MG63 (cell line): ENCODE data around the gene ITGA1. TPM values are rescaled to one million over a fixed set of nuclear protein-coding genes. Genes with fewer than 3 reads are reported as not detected.
"Not testable (repeated sequence)": the region's sequence is repeated elsewhere in the genome, so short reads cannot be mapped to it uniquely, and the experiment has no call there.

ENCODE experiments used
- DNase-seq: peaks from one replicate; pipeline ENCODE4 v3.0.0-alpha.2; 2020
- H3K27me3 ChIP-seq: fragments of 250-450 bp; sonication (Bioruptor Pico); 2 replicates; pipeline ENCODE4 v1.5.1; 2020; ENCODE audit warnings: mild to moderate bottlenecking, moderate library complexity
- H3K36me3 ChIP-seq: fragments of 250-450 bp; sonication (Bioruptor Pico); 2 replicates; pipeline ENCODE4 v1.5.1; 2020; ENCODE audit warnings: mild to moderate bottlenecking, moderate library complexity
- H3K4me3 ChIP-seq: fragments of 250-450 bp; sonication (Bioruptor Pico); 2 replicates; pipeline ENCODE4 v1.5.1; 2020; ENCODE audit warnings: mild to moderate bottlenecking, moderate library complexity
- H3K9me3 ChIP-seq: fragments of 250-450 bp; sonication (Bioruptor Pico); 2 replicates; pipeline ENCODE4 v1.5.1; 2020; ENCODE audit warnings: mild to moderate bottlenecking, moderate library complexity
- total RNA-seq: library from RNA; depleted of rRNA; stranded (reverse); fragments of >200 nt; shearing (Covaris generic); gene quantifications from 2 replicates; pipeline ENCODE4 v1.2.3, GENCODE V29; 2014; ENCODE audit warnings: low replicate concordance; rRNA removed

The ITGA1 gene
- 0.69 and 1.4 TPM in 2 replicates for total RNA-seq

DNA sequence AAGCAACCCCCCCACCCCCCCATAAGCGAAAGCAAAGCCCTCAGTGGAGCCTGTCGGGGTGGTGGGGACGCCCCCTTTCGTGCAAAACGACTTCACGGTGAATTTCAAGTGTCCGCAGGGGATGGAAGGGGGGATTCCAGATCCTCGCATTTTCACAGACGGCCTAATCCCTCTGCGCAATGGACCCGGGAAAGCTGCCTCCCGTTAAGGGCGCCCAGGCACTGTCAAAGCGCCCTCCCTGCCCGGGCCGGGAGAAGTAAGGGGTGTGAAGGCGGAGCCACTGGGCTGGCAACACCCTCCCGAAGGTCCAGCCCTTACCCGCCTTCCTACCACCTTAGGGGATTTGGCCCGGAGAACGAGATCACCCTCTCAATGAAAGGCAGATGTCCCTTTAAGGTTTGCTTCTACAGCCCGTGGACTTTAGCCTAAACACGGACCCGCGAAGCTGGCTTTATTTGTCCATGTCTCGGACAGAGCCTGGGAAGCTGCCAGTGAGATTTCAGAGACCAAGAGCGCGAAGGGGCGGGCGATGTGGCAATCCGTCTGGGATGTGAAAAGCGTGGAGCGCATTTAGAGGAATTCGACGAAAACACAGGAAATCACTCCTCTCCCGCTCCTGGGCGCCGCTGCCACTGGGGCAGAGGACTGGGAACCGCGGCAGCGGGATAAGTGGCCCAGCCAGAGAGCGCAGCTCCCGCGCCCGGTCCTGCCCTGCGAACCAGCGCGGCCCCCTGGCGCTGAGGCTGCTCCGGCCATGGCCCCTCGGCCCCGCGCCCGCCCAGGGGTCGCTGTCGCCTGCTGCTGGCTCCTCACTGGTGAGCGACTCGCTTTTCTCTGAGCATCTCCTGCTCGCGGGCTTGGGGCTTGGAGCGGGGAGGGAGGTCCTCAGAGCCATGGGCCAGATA is at the start of gene ITGA1, which contains the start of gene PELO:
Gene ITGA1, plus strand, starts transcription at position 317 of the 905 bp plus-strand sequence. Its CDS starts 438 bp downstream, at position 755.
Gene PELO, plus strand, starts transcription at position 317 of the 905 bp plus-strand sequence. CDS start 12,479 bp downstream, outside the sequence.
- Histone ChIP-seq H3K27me3 (no peaks in the 10 kb centered on the region), H3K36me3 (no peaks in the 10 kb centered on the region), H3K9me3 (no peaks in the 10 kb centered on the region), H3K4me3 (peak within 1 kb of the TSS; percentile 58)
- DNase-seq = peak; percentile 76

- H3K27me3 ChIP-seq = no peaks in the 10 kb centered on the region
- no peaks in the 10 kb centered on the region for H3K36me3 ChIP-seq
- no peak overlapping the region for H3K4me3 ChIP-seq
- no peaks in the 10 kb centered on the region for H3K9me3 ChIP-seq
- no peak for DNase-seq
These were observed 49.6 kb upstream of the ITGA1 start for GRCh38 chr5:52738095-52738506.

GRCh38 chr5:52740007-52740406 is 47.7 kb upstream of the ITGA1 start:
- H3K27me3 ChIP-seq = no peaks in the 10 kb centered on the region
- DNase-seq = no peak
- no peaks in the 10 kb centered on the region for H3K9me3 ChIP-seq
- no peaks in the 10 kb centered on the region for H3K36me3 ChIP-seq
- no peak overlapping the region for H3K4me3 ChIP-seq

DNA sequence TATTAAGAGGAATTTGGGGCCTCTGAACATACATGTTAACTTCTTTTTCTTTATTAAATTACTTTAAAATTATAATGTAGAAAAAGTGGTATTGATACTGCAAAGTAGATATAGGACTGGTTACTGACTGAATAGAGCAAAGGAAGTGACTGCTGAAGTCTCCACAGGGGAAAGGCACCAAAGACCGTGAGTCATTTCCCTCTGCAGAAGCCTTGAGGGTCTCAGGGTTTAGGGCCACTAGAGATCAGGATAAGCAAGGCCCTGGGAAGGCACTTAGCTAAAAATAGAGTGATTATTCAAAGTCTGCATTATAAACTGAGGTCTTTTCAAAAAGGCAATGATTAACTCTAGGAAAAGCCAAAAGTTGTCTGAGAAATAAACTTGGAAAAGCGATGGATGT is 44.7 kb upstream of the ITGA1 start:
- no peaks in the 10 kb centered on the region for H3K27me3 ChIP-seq
- H3K4me3 ChIP-seq = no peak overlapping the region
- no peaks in the 10 kb centered on the region for H3K9me3 ChIP-seq
- no peaks in the 10 kb centered on the region for H3K36me3 ChIP-seq
- DNase-seq = no peak

- DNase-seq = no peak
- no peak overlapping the region for H3K4me3 ChIP-seq
- no peaks in the 10 kb centered on the region for H3K36me3 ChIP-seq
- H3K27me3 ChIP-seq = no peaks in the 10 kb centered on the region
- no peaks in the 10 kb centered on the region for H3K9me3 ChIP-seq
These were observed 44.2 kb upstream of the ITGA1 start for GRCh38 chr5:52743529-52743928.

DNA sequence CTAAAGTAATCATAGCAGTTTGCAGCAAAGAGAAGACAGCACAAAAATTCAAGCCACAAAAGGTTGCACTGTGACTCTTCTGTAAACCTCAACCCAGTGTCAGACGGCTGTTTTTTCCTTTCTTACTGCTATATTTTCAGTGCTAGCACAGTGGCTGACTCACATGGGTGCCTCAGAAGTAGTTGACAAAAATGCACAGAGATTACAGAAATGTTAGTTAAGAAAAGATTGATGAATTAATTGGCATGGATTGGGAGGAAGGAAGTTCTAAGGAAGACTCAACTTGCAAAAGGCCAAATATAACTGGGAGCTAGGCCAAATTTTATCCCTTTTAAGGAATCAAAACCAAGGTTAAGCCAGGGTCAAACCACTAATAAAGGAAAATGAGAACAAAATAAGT is 43.7 kb upstream of the ITGA1 start:
- H3K27me3 ChIP-seq = no peaks in the 10 kb centered on the region
- no peak for DNase-seq
- H3K36me3 ChIP-seq = no peaks in the 10 kb centered on the region
- no peaks in the 10 kb centered on the region for H3K9me3 ChIP-seq
- H3K4me3 ChIP-seq = no peak overlapping the region

DNA sequence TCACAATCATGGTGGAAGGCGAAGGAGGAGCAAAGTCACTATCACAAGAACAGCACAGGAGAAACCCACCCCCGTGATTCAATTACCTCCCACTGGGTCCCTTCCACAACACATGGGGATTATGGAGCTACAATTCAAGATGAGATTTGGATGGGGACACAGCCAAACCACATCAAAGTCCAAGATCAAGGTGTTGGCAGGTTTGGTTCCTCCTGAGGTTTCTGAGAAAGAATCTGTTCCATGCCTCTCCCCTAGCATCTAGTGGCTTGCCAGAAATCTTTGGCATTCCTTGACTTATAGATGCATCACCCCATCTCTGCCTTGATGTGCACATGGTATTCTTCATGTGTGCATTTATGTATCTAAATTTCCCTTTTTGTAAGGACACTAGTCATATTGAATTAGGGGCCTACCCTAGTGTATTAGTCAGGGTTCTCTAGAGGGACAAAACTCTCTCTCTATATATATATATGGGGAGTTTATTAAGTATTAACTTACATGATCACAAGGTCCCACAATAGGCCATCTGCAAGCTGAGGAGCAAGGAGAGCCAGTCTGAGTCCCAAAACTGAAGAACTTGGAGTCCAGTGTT is 42.8 kb upstream of the ITGA1 start:
- not testable (repeated sequence) for H3K9me3 ChIP-seq, H3K27me3 ChIP-seq, H3K36me3 ChIP-seq, H3K4me3 ChIP-seq, DNase-seq

DNA sequence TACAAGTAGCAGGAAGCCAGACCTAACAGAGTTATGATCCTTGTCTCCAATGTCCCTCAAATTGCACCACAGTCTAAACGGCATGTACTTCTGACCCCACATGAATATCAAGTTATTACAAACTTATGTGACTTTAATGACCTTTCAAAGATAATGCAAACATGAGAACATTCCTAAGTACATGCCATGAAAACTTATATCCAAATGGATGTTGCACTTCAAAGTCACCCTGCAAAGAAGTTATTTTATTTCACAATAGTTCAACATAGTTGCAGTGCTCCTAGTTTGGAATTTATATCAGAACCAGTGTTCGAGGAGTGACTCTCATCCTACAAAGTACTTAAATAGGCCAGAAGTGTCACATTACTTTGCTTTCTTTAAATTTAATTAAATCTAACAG is 41.2 kb upstream of the ITGA1 start:
- DNase-seq = no peak
- Histone ChIP-seq H3K27me3 (no peaks in the 10 kb centered on the region), H3K4me3 (no peak overlapping the region), H3K9me3 (no peaks in the 10 kb centered on the region), H3K36me3 (no peaks in the 10 kb centered on the region)

DNA sequence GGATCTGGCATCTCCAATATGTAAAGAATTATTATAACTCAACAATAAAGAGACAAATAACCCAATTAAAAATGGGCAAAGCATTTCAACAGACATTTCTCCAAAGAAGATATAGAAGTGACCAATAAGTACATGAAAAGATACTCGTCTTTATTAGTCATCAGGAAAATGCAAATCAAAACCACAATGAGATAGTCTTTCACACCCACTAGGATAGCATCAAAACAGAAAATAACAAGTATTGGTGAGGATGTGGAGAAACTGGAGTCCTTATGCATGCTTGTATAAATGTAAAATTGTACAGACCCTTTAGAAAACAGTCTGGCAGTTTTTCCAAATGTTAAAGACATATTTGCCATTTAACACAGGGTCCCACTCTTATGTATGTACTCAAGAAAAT is 39.1 kb upstream of the ITGA1 start:
- Histone ChIP-seq H3K36me3 (no peaks in the 10 kb centered on the region), H3K9me3 (no peaks in the 10 kb centered on the region), H3K27me3 (no peaks in the 10 kb centered on the region), H3K4me3 (no peak overlapping the region)
- no peak for DNase-seq

GRCh38 chr5:52749666-52750065 is 38.0 kb upstream of the ITGA1 start:
- Histone ChIP-seq H3K9me3 (no peaks in the 10 kb centered on the region), H3K36me3 (no peaks in the 10 kb centered on the region), H3K27me3 (no peaks in the 10 kb centered on the region), H3K4me3 (no peak overlapping the region)
- DNase-seq = no peak

GRCh38 chr5:52751137-52751536 is 36.6 kb upstream of the ITGA1 start:
- no peak overlapping the region for H3K4me3 ChIP-seq
- H3K36me3 ChIP-seq = no peaks in the 10 kb centered on the region
- H3K27me3 ChIP-seq = no peaks in the 10 kb centered on the region
- H3K9me3 ChIP-seq = no peaks in the 10 kb centered on the region
- no peak for DNase-seq

- no peak for DNase-seq
- no peak overlapping the region for H3K4me3 ChIP-seq
- H3K27me3 ChIP-seq = no peaks in the 10 kb centered on the region
- H3K9me3 ChIP-seq = no peaks in the 10 kb centered on the region
- H3K36me3 ChIP-seq = no peaks in the 10 kb centered on the region
These were observed 33.7 kb upstream of the ITGA1 start for GRCh38 chr5:52754051-52754450.

- H3K36me3 ChIP-seq = no peaks in the 10 kb centered on the region
These were observed 30.2 kb upstream of the ITGA1 start for GRCh38 chr5:52757527-52757926.

DNA sequence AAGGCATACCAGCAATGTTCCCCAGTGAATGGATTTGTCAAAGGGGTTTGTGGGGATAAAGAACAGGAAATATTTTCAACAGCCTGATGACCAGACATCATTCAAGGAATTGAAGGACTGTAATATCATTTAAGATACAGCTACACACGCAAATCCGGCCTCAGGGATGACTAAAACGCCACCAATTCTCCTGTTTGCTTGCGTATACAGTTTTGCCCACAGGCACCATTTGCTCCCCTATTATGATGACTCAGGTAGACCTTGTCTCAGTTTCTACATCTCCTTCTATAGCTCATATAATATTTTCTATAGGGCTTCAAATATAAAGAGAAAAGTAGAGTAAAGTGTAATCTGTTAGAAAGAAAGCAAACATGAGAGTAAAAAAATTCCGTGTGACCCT is 29.7 kb upstream of the ITGA1 start:
- Histone ChIP-seq H3K4me3 (no peak overlapping the region), H3K9me3 (no peaks in the 10 kb centered on the region), H3K27me3 (no peaks in the 10 kb centered on the region), H3K36me3 (no peaks in the 10 kb centered on the region)
- DNase-seq = no peak

More at GRCh38 chr5:52757527-52757926, 30.2 kb upstream of the ITGA1 start:
- H3K4me3 ChIP-seq = no peak overlapping the region
- no peaks in the 10 kb centered on the region for H3K27me3 ChIP-seq
- DNase-seq = no peak
- H3K9me3 ChIP-seq = no peaks in the 10 kb centered on the region

DNA sequence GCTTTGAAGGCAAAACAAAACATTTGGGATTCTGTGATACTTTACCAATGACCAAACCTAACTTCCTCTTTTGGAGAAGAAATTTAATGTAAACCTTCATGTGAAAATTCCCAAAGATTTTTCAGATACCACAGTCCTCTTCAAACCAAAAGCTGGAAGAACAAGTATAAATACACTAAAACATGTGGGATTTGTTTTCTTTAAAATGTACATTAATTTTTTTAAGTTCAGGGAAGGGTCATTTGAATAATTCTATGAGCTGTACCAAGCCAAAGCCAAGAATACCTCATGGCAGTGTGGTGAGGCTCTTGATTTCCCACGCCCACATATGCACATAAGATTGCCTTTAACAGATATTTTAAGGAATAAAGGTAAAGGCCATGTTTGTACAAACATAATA is 28.4 kb upstream of the ITGA1 start:
- DNase-seq = no peak
- no peaks in the 10 kb centered on the region for H3K9me3 ChIP-seq
- no peaks in the 10 kb centered on the region for H3K27me3 ChIP-seq
- H3K4me3 ChIP-seq = no peak overlapping the region
- no peaks in the 10 kb centered on the region for H3K36me3 ChIP-seq

DNA sequence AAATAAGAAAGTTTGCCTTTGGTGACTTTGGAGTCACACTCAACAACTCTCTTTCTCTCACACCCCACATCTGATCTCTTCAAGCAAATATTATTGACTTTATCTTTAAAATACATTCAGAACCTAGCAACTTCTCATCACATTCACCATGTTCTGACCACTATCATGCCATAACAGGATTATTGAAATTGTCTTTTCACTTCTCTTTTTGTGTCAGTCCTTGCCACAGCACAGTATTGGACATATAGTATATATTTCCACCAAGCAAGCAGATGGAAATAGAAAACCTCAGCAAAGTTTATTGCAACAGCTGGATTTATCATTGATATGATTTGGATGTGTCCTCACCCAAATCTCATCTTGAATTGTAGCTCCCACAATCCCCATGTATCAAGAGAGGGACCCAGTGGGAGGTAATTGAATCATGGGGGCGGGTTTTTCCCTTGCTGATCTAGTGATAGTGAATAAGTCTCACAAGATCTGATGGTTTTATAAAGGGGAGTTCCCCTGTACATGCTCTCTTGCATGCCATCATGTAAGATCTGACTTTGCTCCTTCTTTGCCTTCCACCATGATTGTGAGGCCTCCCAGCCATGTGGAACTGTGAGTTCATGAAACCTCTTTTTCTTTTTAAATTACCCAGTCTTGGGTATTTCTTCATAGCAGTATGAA is 26.9 kb upstream of the ITGA1 start:
- no peaks in the 10 kb centered on the region for H3K27me3 ChIP-seq
- no peaks in the 10 kb centered on the region for H3K36me3 ChIP-seq
- no peak for DNase-seq
- no peak overlapping the region for H3K4me3 ChIP-seq
- H3K9me3 ChIP-seq = no peaks in the 10 kb centered on the region

GRCh38 chr5:52767217-52767743 is 20.4 kb upstream of the ITGA1 start:
- Histone ChIP-seq H3K36me3 (no peaks in the 10 kb centered on the region), H3K9me3 (no peaks in the 10 kb centered on the region), H3K4me3 (no peak overlapping the region), H3K27me3 (no peaks in the 10 kb centered on the region)
- no peak for DNase-seq
